Psoas muscle (tissue), 8 donors: ENCODE results near the gene FAM156B. TPM values are rescaled to one million over a fixed set of nuclear protein-coding genes. Genes with fewer than 3 reads are reported as not detected.
"Not testable (repeated sequence)": the region's sequence is repeated elsewhere in the genome, so short reads cannot be mapped to it uniquely, and the experiment has no call there.

Experiments used
- ATAC-seq, 4 donors: fragments of 200-7000 bp; cut with Tn5 transposase; one replicate each; pipeline ENCODE4 v1.9.1; 2020; ENCODE audit warnings: moderate library complexity in 3 of 4, mild to moderate bottlenecking in 2 of 4
- DNase-seq, 2 donors: peaks; one replicate each; pipeline ENCODE4 v3.0.0-alpha.2; 2020
- H3K27ac ChIP-seq: fragments of 200-600 bp; one replicate; pipeline ENCODE4 v1.8.0; 2022
- H3K27me3 ChIP-seq, 3 donors: fragments of 200-600 bp in 1 of 3; one replicate each; pipeline versions ENCODE4 v1.6.1 to v1.8.0; 2013 to 2022; ENCODE audit warnings: low read length in 2 of 3, mild to moderate bottlenecking in 2 of 3, moderate library complexity in 1 of 3; ENCODE audit not compliant: insufficient read depth in 3 of 3
- H3K36me3 ChIP-seq, 2 donors: fragments of 200-600 bp in 1 of 2; one replicate each; pipeline versions ENCODE4 v1.6.1 to v1.8.0; 2013 to 2022; ENCODE audit warnings: low read depth in 1 of 2, mild to moderate bottlenecking in 1 of 2, moderate library complexity in 1 of 2; ENCODE audit not compliant: insufficient read depth in 1 of 2
- H3K4me1 ChIP-seq: fragments of 200-600 bp; one replicate; pipeline ENCODE4 v1.8.0; 2022
- H3K4me3 ChIP-seq: fragments of 200-600 bp; one replicate; pipeline ENCODE4 v1.8.0; 2022; ENCODE audit warnings: mild to moderate bottlenecking
- H3K9me3 ChIP-seq: fragments of 200-600 bp; one replicate; pipeline ENCODE4 v1.8.0; 2022
- WGBS, 3 donors: extraction: QIAGEN DNeasy Blood & Tissue Kit; methylation state at CpG; one replicate each; pipeline versions ENCODE4 v1.1.6 to v1.1.7; 2013; 5-methylcytosine and 5-hydroxymethylcytosine counted together
- intact Hi-C, 2 donors: fragments of 100-400 bp; cut with DNase I; formaldehyde crosslinking; loops; one replicate each; pipeline versions ENCODE4 v1.11.0 to v1.14.2; 2022
- polyA plus RNA-seq, 3 donors: library from polyadenylated mRNA; stranded (reverse); fragments of 200-250 nt; gene quantifications; one replicate each; pipeline ENCODE4 v1.2.3, GENCODE V29; 2013
- total RNA-seq, 4 donors: library from RNA; stranded (reverse); fragmentation: NEBNext Ultra II Directional in 2 of 4; extraction: Animal tissue kit (Norgen Biotek cat#: 25700) in 2 of 4; gene quantifications; one replicate each; pipeline versions ENCODE4 v1.2.1 to v1.2.4, GENCODE V29; 2021 to 2023
- TF ChIP-seq, protein P1 (sequence below): fragments of 200-600 bp; IDR thresholded peaks from one replicate; pipeline ENCODE4 v1.8.0; 2022; ENCODE audit warnings: antibody characterized with exemption
- donor health status: healthy with polysubstance abuse.
- donor health status: DM: no; HTN: no; CAD: no; lungs with moderate emphysema.
- donor health status: Bipolar disorder and iron deficiency.
- donor health status: healthy.
- donor health status: DM: yes; HTN: yes; CAD: no.
- donor health status: DM: no; HTN: no; CAD: no.
- donor health status: DM: no; HTN: no; CAD: no.
- donor health status: DM: yes; HTN: yes; CAD: no.

FAM156B gene
- total and polyA plus RNA-seq, 7 donors = 1.1 to 5.4 (median 2.6) TPM

DNA sequence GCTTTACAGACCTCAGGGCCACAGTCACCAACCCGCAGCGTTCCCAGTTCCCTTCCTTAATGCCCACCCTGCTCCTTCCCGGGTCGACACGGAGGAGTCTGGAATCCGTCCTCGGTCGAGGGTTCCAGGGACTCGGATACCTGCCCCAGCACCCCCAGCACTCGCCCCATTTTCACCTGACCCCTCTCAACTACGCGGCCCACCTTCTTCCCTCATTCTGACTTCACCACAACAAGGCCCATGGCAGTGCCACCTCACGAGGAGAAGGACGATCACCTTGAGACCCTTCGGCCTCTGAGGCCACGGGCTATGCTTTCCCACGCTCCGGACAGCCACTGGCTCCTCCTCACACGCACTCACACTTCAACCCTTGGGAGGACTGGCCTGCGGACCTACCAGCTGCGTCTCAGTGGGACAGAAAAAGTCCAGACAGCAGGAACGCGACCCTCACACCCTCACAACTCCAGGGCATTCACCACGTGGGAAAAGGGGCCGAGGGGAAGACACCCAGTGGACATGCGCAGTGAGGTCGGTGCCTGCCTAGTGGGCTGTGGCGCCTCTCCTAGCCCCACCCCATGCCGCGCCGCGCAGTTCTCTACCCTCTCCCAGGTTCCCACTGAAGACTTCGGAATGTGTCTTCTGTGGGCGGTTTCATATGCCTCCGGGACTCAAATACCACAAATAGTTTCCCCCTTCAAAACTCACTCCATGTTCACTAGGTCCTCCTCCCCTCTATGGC lies 29.4 kb upstream of the FAM156B start, which contains the start of gene XAGE3:
TSS of gene XAGE3 (minus strand) at position 474 of the 739 bp plus-strand sequence. CDS start 950 bp downstream, outside the sequence.
- H3K9me3 ChIP-seq = no peaks in the 10 kb centered on the region
- H3K4me1 ChIP-seq = no peaks in the 10 kb centered on the region
- WGBS, 3 donors = 83 to 92% (median 90%) methylated on average over 22 to 35 of the region's 35 CpGs
- intact Hi-C loops = no loop called here
- DNase-seq = no peak
- H3K36me3 ChIP-seq = no peaks in the 10 kb centered on the region
- no peak for ATAC-seq
- peaks cover 0 to 44% (median 0%) of the 10 kb centered on the region in 3 donors for H3K27me3 ChIP-seq
- no peak within 1 kb of the TSS for H3K4me3 ChIP-seq
- no peak within 1 kb of the TSS for H3K27ac ChIP-seq
- TF ChIP-seq, protein P1, sequence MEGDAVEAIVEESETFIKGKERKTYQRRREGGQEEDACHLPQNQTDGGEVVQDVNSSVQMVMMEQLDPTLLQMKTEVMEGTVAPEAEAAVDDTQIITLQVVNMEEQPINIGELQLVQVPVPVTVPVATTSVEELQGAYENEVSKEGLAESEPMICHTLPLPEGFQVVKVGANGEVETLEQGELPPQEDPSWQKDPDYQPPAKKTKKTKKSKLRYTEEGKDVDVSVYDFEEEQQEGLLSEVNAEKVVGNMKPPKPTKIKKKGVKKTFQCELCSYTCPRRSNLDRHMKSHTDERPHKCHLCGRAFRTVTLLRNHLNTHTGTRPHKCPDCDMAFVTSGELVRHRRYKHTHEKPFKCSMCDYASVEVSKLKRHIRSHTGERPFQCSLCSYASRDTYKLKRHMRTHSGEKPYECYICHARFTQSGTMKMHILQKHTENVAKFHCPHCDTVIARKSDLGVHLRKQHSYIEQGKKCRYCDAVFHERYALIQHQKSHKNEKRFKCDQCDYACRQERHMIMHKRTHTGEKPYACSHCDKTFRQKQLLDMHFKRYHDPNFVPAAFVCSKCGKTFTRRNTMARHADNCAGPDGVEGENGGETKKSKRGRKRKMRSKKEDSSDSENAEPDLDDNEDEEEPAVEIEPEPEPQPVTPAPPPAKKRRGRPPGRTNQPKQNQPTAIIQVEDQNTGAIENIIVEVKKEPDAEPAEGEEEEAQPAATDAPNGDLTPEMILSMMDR = no peak

DNA sequence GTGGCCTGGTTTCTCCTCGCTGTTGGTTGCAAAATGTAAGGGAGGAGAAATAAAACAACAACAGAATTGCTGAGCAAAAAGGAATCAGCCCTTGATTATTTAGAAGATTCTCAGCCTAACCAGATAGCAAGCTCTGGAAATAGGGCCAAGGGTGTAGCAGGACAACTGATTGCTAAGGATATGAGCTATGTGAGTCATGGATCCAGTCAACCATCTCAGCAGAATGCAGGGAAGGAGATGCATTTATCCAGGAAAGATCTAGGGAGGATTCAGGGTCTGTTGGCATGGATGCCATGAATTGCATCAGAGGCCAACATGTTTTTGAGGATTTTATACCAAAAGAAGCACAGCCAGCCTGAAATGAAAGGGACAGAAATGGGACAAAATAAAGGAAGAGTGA lies 27.1 kb upstream of the FAM156B start:
- ATAC-seq = no peak
- WGBS, 3 donors = 50 to 88% (median 67%) methylated on average over 1 of the region's 1 CpG
- Histone ChIP-seq H3K27ac (no peak overlapping the region), H3K36me3 (no peaks in the 10 kb centered on the region), H3K4me3 (no peak overlapping the region), H3K4me1 (no peaks in the 10 kb centered on the region), H3K27me3 (peaks cover 0 to 48% (median 0%) of the 10 kb centered on the region in 3 donors), H3K9me3 (no peaks in the 10 kb centered on the region)
- intact Hi-C loops = no loop called here
- TF ChIP-seq, protein P1 = no peak
- DNase-seq = no peak

DNA sequence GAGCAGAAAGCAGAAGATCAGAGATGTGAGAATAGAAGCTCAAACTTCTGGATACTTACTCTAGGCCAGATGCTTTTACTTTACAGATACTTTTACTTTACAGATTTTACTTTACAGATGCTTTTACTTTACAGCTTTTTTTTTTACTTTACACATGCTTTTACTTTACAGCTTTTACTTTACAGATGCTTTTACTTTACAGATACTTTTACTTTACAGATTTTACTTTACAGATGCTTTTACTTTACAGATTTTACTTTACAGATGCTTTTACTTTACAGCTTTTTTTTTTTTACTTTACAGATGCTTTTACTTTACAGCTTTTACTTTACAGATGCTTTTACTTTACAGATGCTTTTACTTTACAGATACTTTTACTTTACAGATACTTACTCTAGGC lies 23.3 kb upstream of the FAM156B start:
- intact Hi-C loops, H3K4me3 ChIP-seq, H3K36me3 ChIP-seq, H3K4me1 ChIP-seq, H3K9me3 ChIP-seq, DNase-seq, ATAC-seq, H3K27ac ChIP-seq: not testable (repeated sequence)
- H3K27me3 ChIP-seq = peaks cover 0 to 54% (median 0%) of the 10 kb centered on the region in 3 donors

DNA sequence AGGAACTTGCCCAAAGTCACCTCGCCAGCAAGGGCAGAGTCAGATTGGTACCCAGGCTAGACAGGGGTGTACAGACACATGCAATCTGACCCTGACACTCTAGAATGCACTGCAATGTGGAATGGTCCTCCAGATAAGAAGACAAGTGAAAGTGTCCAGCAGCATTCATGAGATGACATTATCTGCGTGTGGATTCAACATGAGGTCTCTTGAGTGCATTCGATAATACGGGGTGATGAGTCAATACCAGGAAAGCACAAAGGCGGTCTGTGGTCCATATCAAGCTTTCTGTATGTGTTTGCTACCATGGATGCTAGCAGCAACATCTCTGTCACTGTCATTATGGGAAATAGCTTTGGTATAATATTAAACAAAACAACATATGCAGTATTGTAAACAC lies 22.5 kb upstream of the FAM156B start:
- ATAC-seq = no peak
- 71 to 89% (median 75%) methylated on average over 5 of the region's 5 CpGs for WGBS, 3 donors
- no peaks in the 10 kb centered on the region for H3K4me1 ChIP-seq

DNA sequence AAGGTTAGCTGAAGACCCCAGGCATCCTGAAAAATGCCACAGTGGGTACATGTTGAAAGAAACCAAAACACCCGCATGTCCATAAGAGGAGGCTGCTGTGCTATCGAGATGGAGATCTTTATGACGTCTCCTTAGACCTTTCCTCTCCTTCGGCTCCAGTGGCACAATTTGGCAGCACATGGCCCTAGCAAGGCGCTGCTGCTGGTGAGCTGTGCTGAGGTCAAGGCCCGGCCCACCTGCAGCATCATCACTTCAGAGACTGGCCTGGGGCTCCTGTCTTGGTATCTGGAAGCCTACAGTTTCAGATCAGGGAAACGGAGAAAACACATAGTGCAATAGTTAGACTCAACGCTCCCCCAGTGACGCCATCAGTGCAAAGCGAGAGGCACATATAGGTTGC lies 21.7 kb upstream of the FAM156B start:
- WGBS, 3 donors = 76 to 85% (median 81%) methylated on average over 5 to 10 of the region's 10 CpGs
- peaks cover 0 to 45% (median 0%) of the 10 kb centered on the region in 3 donors for H3K27me3 ChIP-seq
- H3K4me1 ChIP-seq, H3K9me3 ChIP-seq, H3K4me3 ChIP-seq, intact Hi-C loops, H3K27ac ChIP-seq, ATAC-seq, H3K36me3 ChIP-seq, DNase-seq: not testable (repeated sequence)

More for the DNA sequence above, 22.5 kb upstream of the FAM156B start:
- intact Hi-C loops = no loop called here
- H3K36me3 ChIP-seq = no peaks in the 10 kb centered on the region
- DNase-seq = no peak
- H3K27ac ChIP-seq = no peak overlapping the region
- no peak overlapping the region for H3K4me3 ChIP-seq
- H3K27me3 ChIP-seq = peaks cover 0 to 47% (median 0%) of the 10 kb centered on the region in 3 donors
- H3K9me3 ChIP-seq = no peaks in the 10 kb centered on the region
- TF ChIP-seq, protein P1 = no peak

DNA sequence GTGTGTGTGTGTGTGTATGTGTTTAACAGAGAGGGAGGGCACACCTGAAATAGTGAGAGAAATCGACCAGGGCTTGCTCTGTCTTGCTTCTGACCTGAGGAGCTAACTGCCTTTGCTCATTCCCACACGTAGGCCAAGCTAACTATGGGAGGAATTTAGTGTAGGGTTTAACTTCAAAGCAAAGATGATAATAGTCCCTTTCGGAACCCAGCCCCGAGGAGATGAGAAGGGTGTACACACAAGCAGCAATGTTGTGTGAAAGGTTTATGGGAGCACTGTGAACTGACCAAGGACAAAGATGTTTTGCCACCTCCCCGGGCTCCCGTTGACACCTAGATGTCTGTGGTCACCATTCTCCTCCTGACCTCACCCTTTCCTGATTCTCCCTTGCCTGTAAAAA lies 20.7 kb upstream of the FAM156B start:
- intact Hi-C loops, H3K27ac ChIP-seq: not testable (repeated sequence)

DNA sequence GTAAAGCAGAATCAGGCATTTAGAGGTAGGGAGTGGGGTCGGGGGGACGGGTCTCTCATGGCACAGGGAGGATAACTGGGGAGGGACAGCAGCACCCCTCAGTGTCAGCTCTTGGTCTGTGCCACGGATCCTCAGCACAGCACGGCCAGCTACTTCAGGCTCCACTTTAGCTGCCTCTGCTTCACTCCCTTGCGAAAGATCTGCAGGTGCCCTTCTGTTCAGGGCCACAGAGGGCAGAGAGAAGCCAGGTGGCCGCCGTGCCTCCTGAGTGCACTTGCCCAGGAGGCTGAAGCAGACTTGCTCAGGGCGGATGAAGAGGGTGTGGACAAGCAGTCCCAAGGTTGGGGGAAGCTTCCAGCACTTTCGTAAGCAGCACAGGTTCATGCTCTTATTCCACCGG lies 9.7 kb upstream of the FAM156B start:
- intact Hi-C loops, H3K4me3 ChIP-seq, H3K27me3 ChIP-seq, H3K4me1 ChIP-seq, H3K27ac ChIP-seq, ATAC-seq, H3K9me3 ChIP-seq, H3K36me3 ChIP-seq, DNase-seq: not testable (repeated sequence)
- no CpG with 5 or more reads among the region's 10 CpGs for WGBS, 3 donors

More for the DNA sequence above, 20.7 kb upstream of the FAM156B start:
- not testable (repeated sequence) for H3K4me3 ChIP-seq, DNase-seq, ATAC-seq, H3K4me1 ChIP-seq, H3K9me3 ChIP-seq, H3K36me3 ChIP-seq
- peaks cover 0 to 37% (median 0%) of the 10 kb centered on the region in 3 donors for H3K27me3 ChIP-seq
- WGBS, 3 donors = 43 to 55% (median 47%) methylated on average over 4 to 6 of the region's 6 CpGs

DNA sequence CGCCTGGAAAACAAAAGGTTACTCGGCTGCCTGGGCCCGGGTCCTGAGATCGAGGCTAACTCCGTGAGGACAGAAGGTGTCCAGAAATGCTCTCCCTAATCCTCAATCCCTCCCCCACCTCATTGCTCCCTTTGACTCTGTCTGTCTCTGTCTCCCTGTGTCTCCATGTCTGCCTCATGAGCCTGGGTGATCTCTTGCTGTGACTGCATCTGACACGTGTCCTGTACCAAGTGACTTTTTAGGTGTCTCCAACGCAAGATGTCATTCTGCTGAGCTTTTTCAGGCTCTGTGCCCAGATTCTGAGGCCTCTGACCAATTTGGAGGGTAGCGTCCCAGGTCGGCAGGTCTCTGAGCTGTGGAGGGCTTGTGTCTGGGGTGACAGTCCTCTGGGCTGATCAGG lies 9.0 kb upstream of the FAM156B start:
- peak in 1 of 4 donors; percentile 36 for ATAC-seq

DNA sequence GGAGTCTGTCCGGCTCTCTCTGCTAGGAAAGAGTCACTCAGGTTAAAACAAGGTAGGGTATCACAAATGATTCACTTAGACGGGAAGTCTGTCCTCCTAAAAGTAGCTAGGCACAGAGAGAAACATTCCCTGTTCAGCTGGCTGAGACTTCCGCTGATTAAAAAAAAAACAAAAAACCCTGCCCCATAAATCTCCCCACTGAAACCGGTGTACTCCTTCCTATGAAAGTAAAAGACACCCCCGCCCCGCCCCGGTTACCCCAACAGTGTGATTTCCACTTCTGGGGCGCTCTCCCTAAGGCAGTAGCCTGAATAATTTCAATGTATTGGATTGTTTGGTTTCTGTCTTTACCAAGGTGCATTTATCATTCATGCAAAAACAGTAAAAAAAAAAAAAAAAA lies 692 bp upstream of the FAM156B start:
- peak in 2 of 4 donors; percentile 0 to 6 for ATAC-seq
- WGBS, 3 donors = no CpG with 5 or more reads among the region's 8 CpGs

More for the DNA sequence above, 9.0 kb upstream of the FAM156B start:
- intact Hi-C loops, H3K27ac ChIP-seq, H3K9me3 ChIP-seq, H3K27me3 ChIP-seq, DNase-seq, H3K36me3 ChIP-seq, H3K4me1 ChIP-seq, H3K4me3 ChIP-seq: not testable (repeated sequence)
- WGBS, 3 donors = no CpG with 5 or more reads among the region's 9 CpGs

More for the DNA sequence above, 692 bp upstream of the FAM156B start:
- DNase-seq, H3K4me3 ChIP-seq, intact Hi-C loops, H3K27me3 ChIP-seq, H3K9me3 ChIP-seq, H3K27ac ChIP-seq, H3K4me1 ChIP-seq, H3K36me3 ChIP-seq: not testable (repeated sequence)
